ENCODE results near the gene BPIFB6. TPM values are rescaled to one million over a fixed set of nuclear protein-coding genes. Genes with fewer than 3 reads are reported as not detected.

The BPIFB6 gene
- total and polyA plus RNA-seq, 11 donors = not detected

DNA sequence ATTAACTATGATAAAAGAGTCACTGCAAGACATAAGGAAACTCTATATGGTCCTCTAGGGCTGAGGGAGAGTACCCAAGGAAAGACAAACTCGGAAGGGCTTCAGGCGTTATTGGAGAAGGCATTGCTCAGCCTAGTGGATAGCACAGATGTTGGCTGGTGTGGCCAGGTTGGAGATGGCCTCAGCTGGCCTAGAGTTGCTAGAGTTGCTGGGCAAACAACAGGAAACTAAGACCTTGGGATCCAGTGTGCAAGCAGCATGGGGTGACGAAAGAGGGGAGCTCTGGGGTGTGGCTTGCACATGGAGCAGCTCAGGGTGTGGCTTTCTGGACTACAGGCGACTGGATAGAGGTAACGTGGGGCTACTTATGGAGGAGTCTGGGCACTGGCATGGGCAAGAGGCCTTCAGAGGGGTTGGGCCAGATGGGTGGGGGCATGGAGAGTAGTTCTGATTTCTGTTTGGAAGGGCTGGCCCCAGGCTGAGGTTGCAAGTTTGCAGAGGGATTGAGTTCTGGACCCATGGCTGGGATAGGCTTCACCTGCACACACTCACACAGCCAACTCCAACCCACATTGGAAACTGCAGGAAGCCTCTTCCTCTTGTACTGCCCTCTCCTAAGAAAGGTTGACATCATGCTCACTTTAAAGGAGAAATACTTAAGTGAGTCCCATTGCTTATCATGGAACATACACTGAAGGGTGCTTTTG, 5.2 kb upstream of the BPIFB6 start:
- Histone ChIP-seq H3K27me3 (no peaks in the 10 kb centered on the region), H3K4me1 (no peaks in the 10 kb centered on the region), H3K27ac (no peak overlapping the region), H3K36me3 (no peaks in the 10 kb centered on the region), H3K4me3 (no peak overlapping the region), H3K9me3 (no peaks in the 10 kb centered on the region)
- no peak for ATAC-seq
- 65 to 76% (median 71%) methylated on average over 5 of the region's 5 CpGs for WGBS, 4 donors
- TF ChIP-seq POLR2A (IDR thresholded peaks at IDR 0.05) = no peak
- TF ChIP-seq, protein P1, sequence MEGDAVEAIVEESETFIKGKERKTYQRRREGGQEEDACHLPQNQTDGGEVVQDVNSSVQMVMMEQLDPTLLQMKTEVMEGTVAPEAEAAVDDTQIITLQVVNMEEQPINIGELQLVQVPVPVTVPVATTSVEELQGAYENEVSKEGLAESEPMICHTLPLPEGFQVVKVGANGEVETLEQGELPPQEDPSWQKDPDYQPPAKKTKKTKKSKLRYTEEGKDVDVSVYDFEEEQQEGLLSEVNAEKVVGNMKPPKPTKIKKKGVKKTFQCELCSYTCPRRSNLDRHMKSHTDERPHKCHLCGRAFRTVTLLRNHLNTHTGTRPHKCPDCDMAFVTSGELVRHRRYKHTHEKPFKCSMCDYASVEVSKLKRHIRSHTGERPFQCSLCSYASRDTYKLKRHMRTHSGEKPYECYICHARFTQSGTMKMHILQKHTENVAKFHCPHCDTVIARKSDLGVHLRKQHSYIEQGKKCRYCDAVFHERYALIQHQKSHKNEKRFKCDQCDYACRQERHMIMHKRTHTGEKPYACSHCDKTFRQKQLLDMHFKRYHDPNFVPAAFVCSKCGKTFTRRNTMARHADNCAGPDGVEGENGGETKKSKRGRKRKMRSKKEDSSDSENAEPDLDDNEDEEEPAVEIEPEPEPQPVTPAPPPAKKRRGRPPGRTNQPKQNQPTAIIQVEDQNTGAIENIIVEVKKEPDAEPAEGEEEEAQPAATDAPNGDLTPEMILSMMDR (IDR thresholded peaks at IDR 0.05) = no peak
- intact Hi-C loops (cut with DNase I) = no loop called here
- DNase-seq = peak in 1 of 5 donors; percentile 10

DNA sequence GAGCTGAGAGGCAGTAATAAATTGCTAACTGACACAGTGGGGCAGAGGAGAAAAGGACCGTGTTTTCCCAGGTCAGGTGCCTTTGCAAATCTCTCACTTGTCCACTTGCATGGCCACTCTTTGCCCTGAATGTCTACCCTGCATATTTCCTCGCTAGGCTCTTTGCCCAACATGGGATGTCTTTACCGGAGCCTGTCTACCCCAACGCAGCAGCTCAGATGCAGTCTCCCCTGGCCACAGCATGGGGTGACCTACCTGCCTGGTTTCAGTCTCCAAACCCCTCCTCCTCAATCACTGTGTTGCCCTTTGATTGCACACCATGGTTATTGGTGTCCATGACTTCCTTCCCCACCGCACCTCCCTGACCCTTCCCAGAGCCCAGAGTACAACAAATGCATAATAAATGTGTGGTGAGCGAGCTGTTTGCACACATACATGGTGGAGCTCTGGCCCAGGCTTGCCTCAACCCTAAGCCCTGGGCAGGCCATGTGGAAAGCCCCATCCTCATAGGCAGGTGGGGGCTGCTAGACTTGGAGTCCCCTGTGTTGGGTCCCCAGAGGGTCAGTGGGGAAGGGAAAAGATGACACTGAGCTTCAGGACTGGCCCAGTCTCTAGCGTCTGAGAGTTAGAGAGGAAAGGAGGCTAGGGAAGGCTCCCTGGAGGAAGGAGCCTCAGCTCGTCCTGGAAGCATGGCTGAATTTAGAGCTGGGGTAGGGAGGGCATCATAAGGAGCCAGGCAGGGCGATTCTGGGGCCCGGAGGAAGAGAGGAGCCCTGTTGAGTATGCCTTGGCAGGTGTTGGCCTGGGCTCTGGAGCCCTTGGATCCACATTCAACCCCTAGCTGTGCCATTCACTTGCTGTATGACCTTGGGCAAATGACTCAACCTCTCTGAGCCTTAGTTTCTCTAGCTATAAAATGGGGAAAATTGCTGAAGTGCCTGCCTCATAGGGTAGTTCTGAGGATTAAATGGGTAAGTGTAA, 4.4 kb upstream of the BPIFB6 start:
- TF ChIP-seq, protein P1 (IDR thresholded peaks at IDR 0.05) = no peak
- TF ChIP-seq POLR2A (IDR thresholded peaks at IDR 0.05) = no peak
- no peaks in the 10 kb centered on the region for H3K4me1 ChIP-seq
- ATAC-seq = no peak
- H3K4me3 ChIP-seq = no peak overlapping the region
- no peak overlapping the region for H3K27ac ChIP-seq
- H3K27me3 ChIP-seq = no peaks in the 10 kb centered on the region
- 72 to 84% (median 76%) methylated on average over 10 of the region's 10 CpGs for WGBS, 4 donors
- DNase-seq = no peak
- no peaks in the 10 kb centered on the region for H3K9me3 ChIP-seq
- intact Hi-C loops (cut with DNase I) = no loop called here
- H3K36me3 ChIP-seq = no peaks in the 10 kb centered on the region

DNA sequence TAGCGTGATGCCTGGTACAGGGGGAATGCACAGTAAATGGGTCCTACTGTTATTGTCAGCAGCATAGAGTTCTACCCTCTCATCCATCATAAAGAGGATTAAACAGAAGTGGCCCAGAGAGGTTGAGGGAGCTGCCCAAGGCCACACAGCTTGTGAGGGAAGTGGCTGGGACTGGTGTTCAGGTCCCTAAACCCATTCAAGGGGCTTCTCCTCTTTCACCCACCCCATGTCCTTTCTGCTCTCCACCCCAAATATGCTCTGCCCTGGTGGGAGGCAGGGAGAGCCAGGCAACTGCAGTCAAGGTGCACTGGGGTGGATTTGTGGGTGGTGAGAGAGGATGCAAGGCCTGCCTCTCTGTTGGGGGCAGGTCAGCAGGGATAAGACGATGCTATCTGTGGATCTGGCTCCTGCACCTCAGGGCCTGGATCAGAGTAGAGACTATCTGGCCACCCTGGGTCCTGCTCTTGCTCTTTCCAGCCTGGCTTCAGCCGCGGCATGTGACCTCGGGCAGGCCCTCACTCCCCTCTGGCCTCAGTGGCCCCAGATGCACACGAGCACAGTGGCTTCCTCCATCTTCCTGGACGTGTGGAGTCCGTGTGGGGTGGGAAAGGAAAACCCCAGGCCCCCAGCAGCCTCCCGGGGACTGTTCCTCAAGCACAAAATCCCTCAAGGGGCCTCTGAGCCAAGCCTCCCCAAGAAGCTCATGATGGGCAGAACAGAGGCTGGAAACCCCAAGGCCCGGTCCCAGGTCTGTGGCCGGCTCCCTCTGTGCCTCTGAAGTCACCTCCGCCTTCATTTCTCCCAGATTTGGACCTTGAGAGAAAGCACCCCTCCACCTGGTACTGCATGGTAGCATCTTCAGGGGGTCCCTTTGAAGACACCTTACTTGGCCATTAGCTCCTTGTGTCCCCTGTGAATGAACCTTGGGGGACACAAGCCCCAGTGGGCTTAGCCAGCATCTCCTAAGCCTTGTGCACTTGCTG, 3.4 kb upstream of the BPIFB6 start:
- TF ChIP-seq, protein P1 (IDR thresholded peaks at IDR 0.05) = no peak
- TF ChIP-seq POLR2A (IDR thresholded peaks at IDR 0.05) = no peak
- Histone ChIP-seq H3K36me3 (no peaks in the 10 kb centered on the region), H3K9me3 (no peaks in the 10 kb centered on the region), H3K4me1 (no peaks in the 10 kb centered on the region), H3K27ac (no peak overlapping the region), H3K27me3 (no peaks in the 10 kb centered on the region), H3K4me3 (no peak overlapping the region)
- DNase-seq = no peak
- 69 to 83% (median 76%) methylated on average over 9 to 12 of the region's 12 CpGs for WGBS, 4 donors
- intact Hi-C loops (cut with DNase I) = no loop called here
- ATAC-seq = no peak

Measured in heart left ventricle (tissue), 16 donors.